B cell (primary cell): ENCODE data around the gene DPH6. TPM values are rescaled to one million over a fixed set of nuclear protein-coding genes. Genes with fewer than 3 reads are reported as not detected.

Source experiments
- ATAC-seq: fragments of 200-7000 bp; cut with Tn5 transposase; one replicate; pipeline ENCODE4 v1.10.0; 2021; ENCODE audit warnings: low read depth, mild to moderate bottlenecking, moderate number of reproducible peaks, moderate library complexity
- CTCF ChIA-PET: fragments of 350-600 bp; sonication (Branson Sonifier 250); formaldehyde crosslinking; loops from one replicate; lab custom pipeline; 2021; ENCODE audit warnings: antibody characterized with exemption, inconsistent platforms; lab: Charles Lee
- POLR2A ChIA-PET: fragments of 350-600 bp; sonication (Branson Sonifier 250); formaldehyde crosslinking; loops from one replicate; lab custom pipeline; 2021; ENCODE audit warnings: antibody characterized with exemption; lab: Charles Lee
- DNase-seq: peaks from one replicate; pipeline ENCODE4 v3.0.0; 2013
- H2AFZ ChIP-seq: 2 replicates; pipeline ENCODE4 v1.6.1; 2012; ENCODE audit warnings: mild to moderate bottlenecking, low read depth, low read length; ENCODE audit not compliant: insufficient read depth, poor library complexity, severe bottlenecking
- H3K27ac ChIP-seq, 2 donors: 1 replicate in 1 of 2; 2 replicates in 1 of 2; pipeline ENCODE4 v1.5.1; 2012 to 2013; ENCODE audit warnings: low read length in 2 of 2, mild to moderate bottlenecking in 2 of 2, moderate library complexity in 1 of 2
- H3K27me3 ChIP-seq, 4 experiments: fragments of 200-600 bp in 1 of 4; sonication (generic) in 1 of 4; replicated peaks in 1 of 4; 1 replicate in 2 of 4; 2 replicates in 2 of 4; pipeline versions ENCODE4 v1.6.1 to v1.7.0; 2013 to 2016; ENCODE audit warnings: low read length in 3 of 4, mild to moderate bottlenecking in 2 of 4, mixed read lengths in 1 of 4, moderate library complexity in 1 of 4; ENCODE audit not compliant: insufficient read depth in 4 of 4, control insufficient read depth in 3 of 4; ENCODE audit errors: control extremely low read depth in 1 of 4
- H3K36me3 ChIP-seq, 2 experiments: replicated peaks in 1 of 2; 1 replicate in 1 of 2; 2 replicates in 1 of 2; pipeline versions ENCODE4 v1.6.1 to v1.7.1; 2013; ENCODE audit warnings: low read length in 1 of 2; ENCODE audit not compliant: insufficient read depth in 2 of 2, control insufficient read depth in 1 of 2; ENCODE audit errors: control extremely low read depth in 1 of 2, extremely low read depth in 1 of 2
- H3K4me1 ChIP-seq, 2 donors: fragments of 200-600 bp in 1 of 2; sonication (generic) in 1 of 2; 1 replicate in 1 of 2; 2 replicates in 1 of 2; pipeline versions ENCODE4 v1.5.1 to v1.6.1; 2013 to 2017; ENCODE audit warnings: low read length in 2 of 2; ENCODE audit not compliant: control insufficient read depth in 2 of 2, insufficient read depth in 2 of 2
- H3K4me2 ChIP-seq: replicated peaks from 2 replicates; pipeline ENCODE3; 2012; ENCODE audit warnings: mild to moderate bottlenecking, low read depth, low read length; ENCODE audit not compliant: poor library complexity, severe bottlenecking
- H3K4me3 ChIP-seq, 5 experiments: fragments of 200-600 bp in 1 of 5; sonication (generic) in 1 of 5; 1 replicate in 3 of 5; 2 replicates in 2 of 5; pipeline versions ENCODE4 v1.5.1 to v1.7.0; 2011 to 2016; ENCODE audit warnings: low read length in 4 of 5, mild to moderate bottlenecking in 4 of 5, low read depth in 2 of 5, control low read depth in 1 of 5, moderate library complexity in 1 of 5; ENCODE audit not compliant: insufficient read depth in 1 of 5; ENCODE audit errors: control extremely low read depth in 1 of 5, extremely low read depth in 1 of 5
- H3K79me2 ChIP-seq: fragments of 200-600 bp; sonication (generic); one replicate; pipeline ENCODE4 v1.6.0; 2016; ENCODE audit warnings: low read length; ENCODE audit not compliant: control insufficient read depth, insufficient read depth
- H3K9ac ChIP-seq: fragments of 200-600 bp; sonication (generic); 2 replicates; pipeline ENCODE4 v1.6.1; 2017; ENCODE audit warnings: mild to moderate bottlenecking, low read length, moderate library complexity
- H3K9me3 ChIP-seq, 3 donors: one replicate each; pipeline versions ENCODE4 v1.6.1 to v1.7.1; 2013; ENCODE audit warnings: low read length in 2 of 3; ENCODE audit not compliant: control insufficient read depth in 2 of 3, insufficient read depth in 1 of 3; ENCODE audit errors: control extremely low read depth in 1 of 3
- H4K20me1 ChIP-seq: 2 replicates; pipeline ENCODE4 v1.6.0; 2012; ENCODE audit warnings: mild to moderate bottlenecking, low read length; ENCODE audit not compliant: insufficient read depth, control insufficient read depth, poor library complexity, severe bottlenecking
- H3K27ac Mint-ChIP-seq: one replicate; pipeline ENCODE4 v1.8.0; 2021; ENCODE audit warnings: mixed read lengths
- H3K27me3 Mint-ChIP-seq: one replicate; pipeline ENCODE4 v1.8.0; 2021; ENCODE audit warnings: mixed read lengths
- H3K4me1 Mint-ChIP-seq: one replicate; pipeline ENCODE4 v1.8.0; 2021; ENCODE audit warnings: mixed read lengths
- H3K4me3 Mint-ChIP-seq: one replicate; pipeline ENCODE4 v1.8.0; 2021; ENCODE audit warnings: mixed read lengths
- H3K9me3 Mint-ChIP-seq: one replicate; pipeline ENCODE4 v1.8.0; 2022; ENCODE audit warnings: mixed read lengths; ENCODE audit not compliant: insufficient read depth
- EZH2 ChIP-seq: IDR thresholded peaks from 2 replicates; pipeline ENCODE4 v1.6.1; 2012; ENCODE audit warnings: borderline replicate concordance, low read depth, mild to moderate bottlenecking, moderate library complexity, low read length; ENCODE audit not compliant: insufficient read depth, poor library complexity, severe bottlenecking
- WGBS: methylation state at CpG from one replicate; pipeline ENCODE4 v1.1.5; 2013; ENCODE audit warnings: missing lambda C conversion rate; ENCODE audit not compliant: insufficient coverage; 5-methylcytosine and 5-hydroxymethylcytosine counted together
- intact Hi-C: fragments of 100-400 bp; cut with micrococcal nuclease; formaldehyde crosslinking; loops from one replicate; pipeline ENCODE4 v1.10.0; 2022
- polyA plus RNA-seq: library from polyadenylated mRNA; depleted of rRNA; stranded (reverse); fragments of >200 nt; gene quantifications from 2 replicates; pipeline ENCODE4 v1.2.3, GENCODE V29; 2012
- total RNA-seq, 2 donors: library from RNA; stranded (reverse); fragments of 120-200 nt in 1 of 2; gene quantifications; 1 replicate in 1 of 2; 2 replicates in 1 of 2; pipeline versions ENCODE4 v1.2.3 to v1.2.4, GENCODE V29; 2013 to 2022
- TF ChIP-seq, protein P1 (sequence below): fragments of 200-600 bp; IDR thresholded peaks from one replicate; pipeline ENCODE4 v1.8.0; 2022; ENCODE audit warnings: antibody characterized with exemption, mild to moderate bottlenecking

The DPH6 gene
- total and polyA plus RNA-seq, 2 donors (not counting 1 experiment from before 2014, with no cell fraction given), result 5.4 to 13.3 TPM

- Histone ChIP-seq H3K36me3 (no peaks in the 10 kb centered on the region), H3K4me2 (no peak overlapping the region), H2AFZ (no peak overlapping the region), H3K9me3 (peaks cover 0 to 26% (median 13%) of the 10 kb centered on the region in 3 donors), H3K4me3 (no peak overlapping the region), H3K27ac (no peak overlapping the region), H4K20me1 (no peaks in the 10 kb centered on the region), H3K27me3 (no peaks in the 10 kb centered on the region), H3K79me2 (no peaks in the 10 kb centered on the region), H3K9ac (no peak overlapping the region), H3K4me1 (no peaks in the 10 kb centered on the region)
- H3K4me3 Mint-ChIP-seq, result no peak overlapping the region
- DNase-seq, result no peak
- ChIA-PET POLR2A (no interaction called here), CTCF (no interaction called here)
- peaks cover 28% of the 10 kb centered on the region for H3K9me3 Mint-ChIP-seq
- intact Hi-C loops, result no loop called here
- H3K27ac Mint-ChIP-seq, result no peak overlapping the region
- TF ChIP-seq, protein P1, sequence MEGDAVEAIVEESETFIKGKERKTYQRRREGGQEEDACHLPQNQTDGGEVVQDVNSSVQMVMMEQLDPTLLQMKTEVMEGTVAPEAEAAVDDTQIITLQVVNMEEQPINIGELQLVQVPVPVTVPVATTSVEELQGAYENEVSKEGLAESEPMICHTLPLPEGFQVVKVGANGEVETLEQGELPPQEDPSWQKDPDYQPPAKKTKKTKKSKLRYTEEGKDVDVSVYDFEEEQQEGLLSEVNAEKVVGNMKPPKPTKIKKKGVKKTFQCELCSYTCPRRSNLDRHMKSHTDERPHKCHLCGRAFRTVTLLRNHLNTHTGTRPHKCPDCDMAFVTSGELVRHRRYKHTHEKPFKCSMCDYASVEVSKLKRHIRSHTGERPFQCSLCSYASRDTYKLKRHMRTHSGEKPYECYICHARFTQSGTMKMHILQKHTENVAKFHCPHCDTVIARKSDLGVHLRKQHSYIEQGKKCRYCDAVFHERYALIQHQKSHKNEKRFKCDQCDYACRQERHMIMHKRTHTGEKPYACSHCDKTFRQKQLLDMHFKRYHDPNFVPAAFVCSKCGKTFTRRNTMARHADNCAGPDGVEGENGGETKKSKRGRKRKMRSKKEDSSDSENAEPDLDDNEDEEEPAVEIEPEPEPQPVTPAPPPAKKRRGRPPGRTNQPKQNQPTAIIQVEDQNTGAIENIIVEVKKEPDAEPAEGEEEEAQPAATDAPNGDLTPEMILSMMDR, result no peak
- no peak for TF ChIP-seq EZH2
- H3K27me3 Mint-ChIP-seq, result no peaks in the 10 kb centered on the region
- no peaks in the 10 kb centered on the region for H3K4me1 Mint-ChIP-seq
- ATAC-seq, result no peak
Measured at GRCh38 chr15:35362195-35362829, 183.7 kb downstream of the DPH6 start.

GRCh38 chr15:35358824-35359223 lies 187.1 kb downstream of the DPH6 start:
- 100% methylated on average over 1 of the region's 5 CpGs for whole genome bisulfite sequencing
- H4K20me1 ChIP-seq, result no peaks in the 10 kb centered on the region
- no peak overlapping the region for H3K27ac ChIP-seq
- no peak overlapping the region for H3K9ac ChIP-seq
- POLR2A ChIA-PET, result no interaction called here
- H3K9me3 ChIP-seq, result peaks cover 0 to 37% (median 13%) of the 10 kb centered on the region in 3 donors
- H3K27me3 ChIP-seq, result no peaks in the 10 kb centered on the region
- Mint-ChIP-seq H3K4me3 (no peak overlapping the region), H3K4me1 (no peaks in the 10 kb centered on the region), H3K9me3 (peaks cover 28% of the 10 kb centered on the region), H3K27me3 (no peaks in the 10 kb centered on the region), H3K27ac (no peak overlapping the region)
- no peak for TF ChIP-seq EZH2
- TF ChIP-seq, protein P1, result no peak
- no peak overlapping the region for H3K4me2 ChIP-seq
- DNase-seq (no peak), ATAC-seq (no peak)
- H2AFZ ChIP-seq, result no peak overlapping the region
- H3K4me1 ChIP-seq, result no peaks in the 10 kb centered on the region
- CTCF ChIA-PET, result no interaction called here
- no peak overlapping the region for H3K4me3 ChIP-seq
- intact Hi-C loops, result no loop called here
- no peaks in the 10 kb centered on the region for H3K36me3 ChIP-seq
- H3K79me2 ChIP-seq, result no peaks in the 10 kb centered on the region
